ENCODE results near the gene GRWD1. TPM values are rescaled to one million over a fixed set of nuclear protein-coding genes. Genes with fewer than 3 reads are reported as not detected.

GRWD1 gene
- total RNA-seq, 2 donors from 2014 or later: 10.8 to 19.8 TPM

- H3K27ac ChIP-seq: no peak overlapping the region
- no peaks in the 10 kb centered on the region for H3K36me3 ChIP-seq
- H3K4me3 ChIP-seq: no peak overlapping the region
- peaks cover 0 to 8% of the 10 kb centered on the region in 2 donors for H3K4me1 ChIP-seq
- peaks cover 0 to 19% of the 10 kb centered on the region in 2 donors for H3K27me3 ChIP-seq
- TF ChIP-seq CTCF (IDR thresholded peaks at IDR 0.05): no peak
- no peaks in the 10 kb centered on the region for H3K9me3 ChIP-seq
- no peak for DNase-seq (ENCODE audit: low spot score)
These were observed 55.2 kb downstream of the GRWD1 start for GRCh38 chr19:48500830-48501493.

- Histone ChIP-seq H3K4me3 (no peak overlapping the region), H3K4me1 (peaks cover 0 to 8% of the 10 kb centered on the region in 2 donors), H3K27ac (no peak overlapping the region), H3K9me3 (no peaks in the 10 kb centered on the region), H3K27me3 (peaks cover 0 to 19% of the 10 kb centered on the region in 2 donors), H3K36me3 (no peaks in the 10 kb centered on the region)
- TF ChIP-seq CTCF (IDR thresholded peaks at IDR 0.05): no peak
- DNase-seq (ENCODE audit: low spot score): no peak
These were observed 55.9 kb downstream of the GRWD1 start for GRCh38 chr19:48501494-48502349.

- peaks cover 0 to 19% of the 10 kb centered on the region in 2 donors for H3K27me3 ChIP-seq
- DNase-seq (ENCODE audit: low spot score): no peak
- H3K9me3 ChIP-seq: no peaks in the 10 kb centered on the region
- peaks cover 0 to 8% of the 10 kb centered on the region in 2 donors for H3K4me1 ChIP-seq
- H3K36me3 ChIP-seq: no peaks in the 10 kb centered on the region
- TF ChIP-seq CTCF (IDR thresholded peaks at IDR 0.05): no peak
- H3K27ac ChIP-seq: no peak overlapping the region
- H3K4me3 ChIP-seq: no peak overlapping the region
These were observed 56.7 kb downstream of the GRWD1 start for GRCh38 chr19:48502350-48503018.

GRCh38 chr19:48506138-48506733 is 60.5 kb downstream of the GRWD1 start:
- H3K4me1 ChIP-seq: peaks cover 0 to 16% of the 10 kb centered on the region in 2 donors
- no peaks in the 10 kb centered on the region for H3K36me3 ChIP-seq
- no peak overlapping the region for H3K27ac ChIP-seq
- no peak overlapping the region for H3K4me3 ChIP-seq
- H3K27me3 ChIP-seq: peaks cover 0 to 10% of the 10 kb centered on the region in 2 donors
- no peak for DNase-seq (ENCODE audit: low spot score)
- peak in 1 of 2 donors; percentile 63 for TF ChIP-seq CTCF (IDR thresholded peaks at IDR 0.05)
- H3K9me3 ChIP-seq: no peaks in the 10 kb centered on the region

Other genes with a start within 250 kb of the GRWD1 start
- gene CARD8, start 190.1 kb upstream of the GRWD1 start, total RNA-seq: 10 to 100 TPM; 19.7 to 21.2 TPM
- gene ZNF114, start 175.9 kb upstream of the GRWD1 start, total RNA-seq: under 1 TPM; 0.24 to 0.33 TPM
- 10 to 100 TPM; 16.9 to 95.9 TPM for gene EMP3, start 120.4 kb upstream of the GRWD1 start, total RNA-seq
- 10 to 100 TPM; 20.4 to 43.8 TPM for gene TMEM143, start 82.0 kb upstream of the GRWD1 start, total RNA-seq
- gene SYNGR4, start 81.6 kb upstream of the GRWD1 start, total RNA-seq: not detected
- gene KDELR1, start 54.4 kb upstream of the GRWD1 start, total RNA-seq: 10 to 100 TPM; 74.1 to 82.0 TPM
- gene GRIN2D, start 52.3 kb upstream of the GRWD1 start, total RNA-seq: under 1 TPM; 0.31 to 0.33 TPM
- under 1 TPM; 0.26 to 0.31 TPM for gene KCNJ14, start 9.6 kb downstream of the GRWD1 start, total RNA-seq
- 10 to 100 TPM; 13.3 to 22.5 TPM for gene CYTH2, start 23.4 kb downstream of the GRWD1 start, total RNA-seq
- gene LMTK3, start 65.9 kb downstream of the GRWD1 start, total RNA-seq: 1 to 10 TPM; 1.3 to 1.6 TPM
- not detected for gene SULT2B1, start 106.2 kb downstream of the GRWD1 start, total RNA-seq
- gene SPACA4, start 160.8 kb downstream of the GRWD1 start, total RNA-seq: not detected
- gene FAM83E, start 169.1 kb downstream of the GRWD1 start, total RNA-seq: not detected
- gene RPL18, start 173.2 kb downstream of the GRWD1 start, total RNA-seq: 1,000 to 10,000 TPM in 1 of 2 donors, 100 to 1,000 TPM in 1; 846 to 1,334 TPM
- gene SPHK2, start 173.5 kb downstream of the GRWD1 start, total RNA-seq: 1 to 10 TPM; 6.2 to 8.0 TPM
- gene DBP, start 191.4 kb downstream of the GRWD1 start, total RNA-seq: 1 to 10 TPM; 2.8 to 5.9 TPM
- 10 to 100 TPM in 1 of 2 donors, 1 to 10 TPM in 1; 3.4 to 13.3 TPM for gene CA11, start 200.2 kb downstream of the GRWD1 start, total RNA-seq
- gene NTN5, start 227.0 kb downstream of the GRWD1 start, total RNA-seq: under 1 TPM in 1 of 2 donors, not detected in 1; 0.16 TPM
- not detected for gene FUT2, start 250.0 kb downstream of the GRWD1 start, total RNA-seq

Measured in right atrium auricular region (tissue), 2 donors.